NCI-H345 treated with DMSO at 0.1 percent for 48 hours (cell line): Measurements from ENCODE around the gene MUC5AC.

Experiments used
- DNase-seq: peaks from one replicate; lab custom pipeline; 2025; ENCODE audit not compliant: unreplicated experiment; lab: John Stamatoyannopoulos, UW

MUC5AC gene

GRCh38 chr11:1224491-1225385, 67.0 kb downstream of the MUC5AC start:
- no peak for DNase-seq

- DNase-seq: no peak
These were observed 67.9 kb downstream of the MUC5AC start for GRCh38 chr11:1225386-1226225.

GRCh38 chr11:1226226-1226985, 68.7 kb downstream of the MUC5AC start:
- no peak for DNase-seq

GRCh38 chr11:1226986-1227550, 69.3 kb downstream of the MUC5AC start:
- DNase-seq: no peak

- DNase-seq: no peak
These were observed 69.9 kb downstream of the MUC5AC start for GRCh38 chr11:1227551-1228100.

GRCh38 chr11:1228101-1228821, 70.5 kb downstream of the MUC5AC start:
- no peak for DNase-seq

- no peak for DNase-seq
These were observed 71.2 kb downstream of the MUC5AC start for GRCh38 chr11:1228921-1229451.

- no peak for DNase-seq
These were observed 71.8 kb downstream of the MUC5AC start for GRCh38 chr11:1229471-1230120.

- DNase-seq: no peak
These were observed 72.3 kb downstream of the MUC5AC start for GRCh38 chr11:1230121-1230455.

GRCh38 chr11:1230456-1231395, 73.0 kb downstream of the MUC5AC start:
- DNase-seq: no peak

- peak; percentile 47 for DNase-seq
These were observed 73.8 kb downstream of the MUC5AC start for GRCh38 chr11:1231396-1232020.

- no peak for DNase-seq
These were observed 74.5 kb downstream of the MUC5AC start for GRCh38 chr11:1232021-1232882.

GRCh38 chr11:1232883-1233321, 75.1 kb downstream of the MUC5AC start:
- DNase-seq: no peak

GRCh38 chr11:1233351-1234053, 75.7 kb downstream of the MUC5AC start:
- DNase-seq: peak; percentile 41

GRCh38 chr11:1234054-1234720, 76.4 kb downstream of the MUC5AC start:
- no peak for DNase-seq
